Inferior parietal cortex (tissue), 1 donor: ENCODE results near the gene PPP4R1.
A peak's percentile ranks its signal among the peaks of the same experiment; 100 is the strongest.
"Not testable (repeated sequence)": the region's sequence is repeated elsewhere in the genome, so short reads cannot be mapped to it uniquely, and the experiment has no call there.

Experiments used
- DNase-seq: peaks from one replicate; pipeline ENCODE4 v3.0.0-alpha.2; 2016; ENCODE audit errors: extremely low spot score

PPP4R1 gene

GRCh38 chr18:9614401-9615279, at the start of gene PPP4R1:
Gene PPP4R1, minus strand, starts transcription at chr18:9614559. Its CDS starts 75 bp downstream, at chr18:9614484.
- peak; percentile 41 for DNase-seq

GRCh38 chr18:9663377-9663776, 49.0 kb upstream of the PPP4R1 start:
- DNase-seq, result no peak

- DNase-seq, result no peak
These were observed 47.2 kb upstream of the PPP4R1 start for GRCh38 chr18:9661564-9661963.

GRCh38 chr18:9659499-9660375, 45.4 kb upstream of the PPP4R1 start:
- no peak for DNase-seq

- DNase-seq, result no peak
These were observed 43.8 kb upstream of the PPP4R1 start for GRCh38 chr18:9658087-9658641.

- no peak for DNase-seq
These were observed 40.9 kb upstream of the PPP4R1 start for GRCh38 chr18:9655232-9655767.

- peak; percentile 72 for DNase-seq
These were observed 39.0 kb upstream of the PPP4R1 start for GRCh38 chr18:9653390-9653789.

- no peak for DNase-seq
These were observed 34.8 kb upstream of the PPP4R1 start for GRCh38 chr18:9649164-9649540.

- no peak for DNase-seq
These were observed 34.2 kb upstream of the PPP4R1 start for GRCh38 chr18:9648431-9649163.

- DNase-seq, result no peak
These were observed 33.4 kb upstream of the PPP4R1 start for GRCh38 chr18:9647496-9648323.

GRCh38 chr18:9643549-9643948, 29.2 kb upstream of the PPP4R1 start:
- no peak for DNase-seq

- DNase-seq, result no peak
These were observed 28.6 kb upstream of the PPP4R1 start for GRCh38 chr18:9642799-9643462.

- not testable (repeated sequence) for DNase-seq
These were observed 26.7 kb upstream of the PPP4R1 start for GRCh38 chr18:9641081-9641480.

GRCh38 chr18:9638886-9639285, 24.5 kb upstream of the PPP4R1 start:
- DNase-seq, result no peak

GRCh38 chr18:9637036-9637767, 22.8 kb upstream of the PPP4R1 start:
- DNase-seq, result no peak

- no peak for DNase-seq
These were observed 20.5 kb upstream of the PPP4R1 start for GRCh38 chr18:9634856-9635255.

GRCh38 chr18:9631814-9632496, 17.6 kb upstream of the PPP4R1 start:
- DNase-seq, result no peak

- no peak for DNase-seq
These were observed 16.1 kb upstream of the PPP4R1 start for GRCh38 chr18:9630444-9630843.

- DNase-seq, result no peak
These were observed 15.3 kb upstream of the PPP4R1 start for GRCh38 chr18:9629709-9630108.
